HEK293 (cell line): ENCODE data around the gene CLN6.

Experiments used
- CTCF ChIA-PET: fragments of 350-600 bp; formaldehyde crosslinking; extraction: SDS; loops from one replicate; lab custom pipeline; 2021; ENCODE audit warnings: antibody characterized with exemption; lab: Yijun Ruan, JAX
- POLR2A ChIA-PET: fragments of 300-600 bp; formaldehyde crosslinking; extraction: SDS; loops from one replicate; lab custom pipeline; 2020; ENCODE audit warnings: antibody characterized with exemption, inconsistent platforms; lab: Yijun Ruan, JAX
- H3K27ac ChIP-seq: fragments of 200-500 bp; sonication (Bioruptor generic); 2 replicates; pipeline ENCODE4 v1.5.1; 2014; ENCODE audit warnings: low read depth, low read length, control low read depth, inconsistent platforms; ENCODE audit errors: extremely low read depth
- H3K36me3 ChIP-seq, 2 experiments: fragments of 200-500 bp in 1 of 2; sonication (Bioruptor generic) in 1 of 2; 1 replicate in 1 of 2; 2 replicates in 1 of 2; pipeline ENCODE4 v1.5.1; 2014 to 2017; ENCODE audit warnings: inconsistent platforms in 2 of 2, low read length in 2 of 2; ENCODE audit not compliant: control insufficient read depth in 2 of 2, insufficient read depth in 1 of 2
- H3K4me1 ChIP-seq: fragments of 200-500 bp; sonication (Bioruptor generic); 2 replicates; pipeline ENCODE4 v1.5.1; 2014; ENCODE audit warnings: mild to moderate bottlenecking, low read length, inconsistent platforms; ENCODE audit not compliant: control insufficient read depth, insufficient read depth
- H3K4me3 ChIP-seq: 2 replicates; pipeline ENCODE4 v1.5.1; 2011; ENCODE audit warnings: low read depth, mild to moderate bottlenecking, control low read depth, low read length, moderate library complexity
- H3K9me3 ChIP-seq: fragments of 200-500 bp; sonication (Bioruptor generic); 2 replicates; pipeline ENCODE4 v1.5.1; 2014; ENCODE audit warnings: low read depth, low read length, inconsistent platforms; ENCODE audit not compliant: control insufficient read depth, insufficient read depth
- AEBP2 ChIP-seq: fragments of 450-650 bp; formaldehyde crosslinking; IDR thresholded peaks from 2 replicates; pipeline ENCODE4 v1.5.1; 2016; ENCODE audit warnings: missing biosample characterization, missing genetic modification characterization, borderline replicate concordance
- BCL11A ChIP-seq: fragments of 450-650 bp; formaldehyde crosslinking; IDR thresholded peaks from 2 replicates; pipeline ENCODE4 v1.5.1; 2016; ENCODE audit warnings: low read depth, missing biosample characterization, missing genetic modification characterization
- HOXD13 ChIP-seq: sonication (generic); formaldehyde crosslinking; IDR thresholded peaks from 2 replicates; pipeline ENCODE4 v1.8.0; 2022; ENCODE audit warnings: missing genetic modification reagents, borderline replicate concordance
- PBX3 ChIP-seq: sonication (generic); formaldehyde crosslinking; IDR thresholded peaks from 2 replicates; pipeline ENCODE4 v1.8.1; 2022; ENCODE audit warnings: mild to moderate bottlenecking, moderate library complexity, missing genetic modification reagents
- YY1 ChIP-seq: fragments of 450-650 bp; formaldehyde crosslinking; IDR thresholded peaks from 2 replicates; pipeline ENCODE4 v1.5.1; 2018; ENCODE audit warnings: missing biosample characterization, missing genetic modification characterization
- ZBTB1 ChIP-seq: fragments of 450-650 bp; formaldehyde crosslinking; IDR thresholded peaks from 2 replicates; pipeline ENCODE4 v1.5.1; 2016; ENCODE audit warnings: missing biosample characterization, missing genetic modification characterization
- ZBTB44 ChIP-seq: fragments of 450-650 bp; IDR thresholded peaks from 2 replicates; pipeline ENCODE4 v1.5.1; 2018; ENCODE audit warnings: missing biosample characterization, mild to moderate bottlenecking, missing genetic modification characterization
- ZEB2 ChIP-seq: fragments of 450-650 bp; formaldehyde crosslinking; IDR thresholded peaks from 2 replicates; pipeline ENCODE4 v1.5.1; 2016; ENCODE audit warnings: missing biosample characterization, missing genetic modification characterization
- ZNF146 ChIP-seq: fragments of 450-650 bp; formaldehyde crosslinking; IDR thresholded peaks from 2 replicates; pipeline ENCODE4 v1.5.1; 2016; ENCODE audit warnings: missing biosample characterization, missing genetic modification characterization
- ZNF311 ChIP-seq: fragments of 450-650 bp; formaldehyde crosslinking; IDR thresholded peaks from 2 replicates; pipeline ENCODE4 v1.5.1; 2017; ENCODE audit warnings: missing biosample characterization, missing genetic modification characterization, borderline replicate concordance
- ZNF350 ChIP-seq: fragments of 450-650 bp; formaldehyde crosslinking; IDR thresholded peaks from 2 replicates; pipeline ENCODE4 v1.5.0; 2017; ENCODE audit warnings: missing biosample characterization, mild to moderate bottlenecking, missing genetic modification characterization
- ZNF433 ChIP-seq: fragments of 450-650 bp; formaldehyde crosslinking; IDR thresholded peaks from 2 replicates; pipeline ENCODE4 v1.5.1; 2016; ENCODE audit warnings: missing biosample characterization, missing genetic modification characterization, low read depth
- ZNF518A ChIP-seq: fragments of 450-650 bp; formaldehyde crosslinking; conservative IDR thresholded peaks from 2 replicates; pipeline ENCODE4 v1.5.1; 2016; ENCODE audit warnings: low read depth, missing biosample characterization, missing genetic modification characterization
- ZNF654 ChIP-seq: fragments of 450-650 bp; formaldehyde crosslinking; IDR thresholded peaks from 2 replicates; pipeline ENCODE4 v1.5.1; 2016; ENCODE audit warnings: low read depth, missing biosample characterization, missing genetic modification characterization
- ZNF658 ChIP-seq: fragments of 450-650 bp; formaldehyde crosslinking; IDR thresholded peaks from 2 replicates; pipeline ENCODE4; 2016; ENCODE audit warnings: missing biosample characterization, missing genetic modification characterization
- ZNF76 ChIP-seq: fragments of 450-650 bp; formaldehyde crosslinking; IDR thresholded peaks from 2 replicates; pipeline ENCODE4; 2016; ENCODE audit warnings: low read depth, missing biosample characterization, missing genetic modification characterization, borderline replicate concordance
- ZNF837 ChIP-seq: fragments of 450-650 bp; formaldehyde crosslinking; IDR thresholded peaks from 2 replicates; pipeline ENCODE4 v1.5.1; 2016; ENCODE audit warnings: missing biosample characterization, missing genetic modification characterization
- ZXDB ChIP-seq: fragments of 450-650 bp; formaldehyde crosslinking; IDR thresholded peaks from 2 replicates; pipeline ENCODE4 v1.5.1; 2016; ENCODE audit warnings: missing biosample characterization, missing genetic modification characterization

Gene CLN6

GRCh38 chr15:68183616-68184315 is 45.8 kb downstream of the CLN6 start (continued):
- no peak for TF ChIP-seq ZNF518A (tag by site-specific recombination)
- no peak for TF ChIP-seq PBX3 (CRISPR knock-in tag)

GRCh38 chr15:68177742-68178141 is 51.8 kb downstream of the CLN6 start:
- CTCF ChIA-PET, result no interaction called here
- H3K27ac ChIP-seq, result no peak overlapping the region
- TF ChIP-seq ZNF837 (tag by site-specific recombination) (no peak), ZNF146 (no peak), ZNF311 (no peak), ZEB2 (no peak), ZNF350 (no peak), ZNF76 (tag by site-specific recombination) (no peak), ZBTB1 (tag by site-specific recombination) (no peak), BCL11A (no peak), AEBP2 (tag by site-specific recombination) (no peak), ZXDB (tag by site-specific recombination) (no peak), YY1 (tag by site-specific recombination) (no peak), ZNF658 (no peak)
- TF ChIP-seq, all 188 proteins: peak for 0
- POLR2A ChIA-PET, result no interaction called here
- no peak overlapping the region for H3K4me3 ChIP-seq
- no peaks in the 10 kb centered on the region for H3K9me3 ChIP-seq
- H3K4me1 ChIP-seq, result no peaks in the 10 kb centered on the region
- peaks cover 43 to 48% of the 10 kb centered on the region in 2 experiments for H3K36me3 ChIP-seq

- H3K4me3 ChIP-seq, result no peak overlapping the region
- H3K4me1 ChIP-seq, result no peaks in the 10 kb centered on the region
- H3K36me3 ChIP-seq, result peaks cover 34 to 41% of the 10 kb centered on the region in 2 experiments
- no peak overlapping the region for H3K27ac ChIP-seq
- TF ChIP-seq HOXD13 (no peak), ZNF433 (no peak), PBX3 (CRISPR knock-in tag) (no peak), ZBTB44 (tag by site-specific recombination) (no peak), ZNF654 (tag by site-specific recombination) (no peak)
- ChIA-PET CTCF (no interaction called here), POLR2A (interaction anchor here (0.6 kb wide), 1 partner anchor 12 kb away, joined by 4 read pairs; no protein-coding TSS in a partner anchor)
- H3K9me3 ChIP-seq, result no peaks in the 10 kb centered on the region
Observed at GRCh38 chr15:68176601-68177000, 52.9 kb downstream of the CLN6 start.
